HG03066 (cell line): ENCODE data around the gene CTBP1.

Experiments
- ATAC-seq: cut with Tn5 transposase; IDR thresholded peaks from one replicate; pipeline ENCODE4 v1.9.1; 2021; ENCODE audit warnings: low read depth; ENCODE audit not compliant: unreplicated experiment

The CTBP1 gene

GRCh38 chr4:1212546-1213335 is 36.2 kb downstream of the CTBP1 start:
- ATAC-seq: no peak

GRCh38 chr4:1211891-1212545 is 36.9 kb downstream of the CTBP1 start:
- ATAC-seq: no peak

- no peak for ATAC-seq
These were observed 37.6 kb downstream of the CTBP1 start for GRCh38 chr4:1211371-1211770.

GRCh38 chr4:1210971-1211370 is 38.0 kb downstream of the CTBP1 start:
- no peak for ATAC-seq

GRCh38 chr4:1210241-1210841 is 38.6 kb downstream of the CTBP1 start:
- no peak for ATAC-seq

- no peak for ATAC-seq
These were observed 39.1 kb downstream of the CTBP1 start for GRCh38 chr4:1209821-1210220.

- ATAC-seq: no peak
These were observed 39.8 kb downstream of the CTBP1 start for GRCh38 chr4:1208970-1209704.

- no peak for ATAC-seq
These were observed 40.5 kb downstream of the CTBP1 start for GRCh38 chr4:1208266-1208961.

- no peak for ATAC-seq
These were observed 41.2 kb downstream of the CTBP1 start for GRCh38 chr4:1207603-1208265.

GRCh38 chr4:1207157-1207470 is 41.8 kb downstream of the CTBP1 start:
- ATAC-seq: no peak

- no peak for ATAC-seq
These were observed 42.4 kb downstream of the CTBP1 start for GRCh38 chr4:1206299-1207156.

- no peak for ATAC-seq
These were observed 43.2 kb downstream of the CTBP1 start for GRCh38 chr4:1205586-1206298.

- no peak for ATAC-seq
These were observed 43.9 kb downstream of the CTBP1 start for GRCh38 chr4:1204828-1205585.

GRCh38 chr4:1204286-1204827 is 44.6 kb downstream of the CTBP1 start:
- ATAC-seq: no peak

GRCh38 chr4:1203026-1203616 is 45.8 kb downstream of the CTBP1 start:
- no peak for ATAC-seq

GRCh38 chr4:1202526-1203011 is 46.4 kb downstream of the CTBP1 start:
- ATAC-seq: no peak
